Fibroblast of lung (primary cell): ENCODE results near the gene CD79B. TPM values are rescaled to one million over a fixed set of nuclear protein-coding genes. Genes with fewer than 3 reads are reported as not detected.
A peak's percentile ranks its signal among the peaks of the same experiment; 100 is the strongest.

Experiments used
- DNase-seq, 2 donors: peaks; one replicate each; pipeline versions ENCODE4 v3.0.0 to v3.0.0-alpha.2; 2010; ENCODE audit warnings: low read depth in 2 of 2
- H2AFZ ChIP-seq: 2 replicates; pipeline ENCODE4 v1.5.1; 2012; ENCODE audit warnings: low read length, control low read depth, inconsistent platforms
- H3K27ac ChIP-seq: 2 replicates; pipeline ENCODE4 v1.5.1; 2011; ENCODE audit warnings: low read length, control low read depth; ENCODE audit not compliant: insufficient read depth
- H3K27me3 ChIP-seq: 2 replicates; pipeline ENCODE4 v1.5.1; 2011; ENCODE audit warnings: mild to moderate bottlenecking, low read length; ENCODE audit not compliant: control insufficient read depth, insufficient read depth
- H3K36me3 ChIP-seq: 2 replicates; pipeline ENCODE4 v1.5.1; 2011; ENCODE audit warnings: low read length; ENCODE audit not compliant: control insufficient read depth, insufficient read depth
- H3K4me1 ChIP-seq: 2 replicates; pipeline ENCODE4 v1.5.1; 2011; ENCODE audit warnings: low read length; ENCODE audit not compliant: control insufficient read depth, insufficient read depth; ENCODE audit errors: extremely low read depth
- H3K4me2 ChIP-seq: 2 replicates; pipeline ENCODE4 v1.5.1; 2011; ENCODE audit warnings: low read length, control low read depth; ENCODE audit not compliant: insufficient read depth; ENCODE audit errors: extremely low read depth
- H3K4me3 ChIP-seq, 4 experiments: fragments of 200-600 bp in 1 of 4; sonication (generic) in 1 of 4; replicated peaks in 1 of 4; 2 replicates each; pipeline ENCODE4 v1.5.1; 2011 to 2016; ENCODE audit warnings: low read length in 4 of 4, low read depth in 3 of 4, mild to moderate bottlenecking in 3 of 4, control low read depth in 2 of 4, inconsistent platforms in 1 of 4, mixed read lengths in 1 of 4; ENCODE audit not compliant: insufficient read depth in 1 of 4; ENCODE audit errors: control extremely low read depth in 1 of 4
- H3K79me2 ChIP-seq: 2 replicates; pipeline ENCODE4 v1.5.1; 2012; ENCODE audit warnings: mild to moderate bottlenecking, low read length, inconsistent platforms; ENCODE audit not compliant: control insufficient read depth, insufficient read depth
- H3K9ac ChIP-seq: 2 replicates; pipeline ENCODE4 v1.5.1; 2011; ENCODE audit warnings: mild to moderate bottlenecking, low read length, control low read depth; ENCODE audit not compliant: insufficient read depth
- H3K9me3 ChIP-seq: 2 replicates; pipeline ENCODE4 v1.5.1; 2012; ENCODE audit warnings: low read depth, low read length; ENCODE audit not compliant: control insufficient read depth, insufficient read depth
- H4K20me1 ChIP-seq: 2 replicates; pipeline ENCODE4 v1.5.1; 2011; ENCODE audit warnings: low read length; ENCODE audit not compliant: control insufficient read depth, insufficient read depth; ENCODE audit errors: extremely low read depth
- CTCF ChIP-seq, 2 donors: IDR thresholded peaks in 1 of 2; conservative IDR thresholded peaks in 1 of 2; 1 replicate in 1 of 2; 2 replicates in 1 of 2; pipeline ENCODE4 v1.5.1; 2011 to 2012; ENCODE audit warnings: low read length in 2 of 2, control low read depth in 1 of 2, inconsistent platforms in 1 of 2, low read depth in 1 of 2, mild to moderate bottlenecking in 1 of 2
- EZH2 ChIP-seq: IDR thresholded peaks from 2 replicates; pipeline ENCODE4 v1.5.1; 2012; ENCODE audit warnings: low read length, control low read depth, mild to moderate bottlenecking; ENCODE audit errors: missing control alignments
- polyA plus RNA-seq, 2 donors: library from polyadenylated mRNA; depleted of rRNA in 1 of 2; stranded (reverse) in 1 of 2; unstranded in 1 of 2; fragments of >200 nt; gene quantifications; 2 replicates each; pipeline ENCODE4 v1.2.1, GENCODE V29; 2011 to 2012; ENCODE audit warnings: missing spikeins in 1 of 2
- total RNA-seq: library from RNA; depleted of rRNA; stranded (reverse); fragments of >200 nt; gene quantifications from 2 replicates; pipeline ENCODE4 v1.2.1, GENCODE V29; 2014

Gene CD79B
- total and polyA plus RNA-seq, 2 donors (not counting 1 experiment from before 2014, with no cell fraction given), result 0.17 to 0.72 TPM

- DNase-seq, result no peak
- H3K36me3 ChIP-seq, result no peaks in the 10 kb centered on the region
- no peak overlapping the region for H3K4me2 ChIP-seq
- no peaks in the 10 kb centered on the region for H3K9me3 ChIP-seq
- no peaks in the 10 kb centered on the region for H4K20me1 ChIP-seq
- peaks cover 3% of the 10 kb centered on the region for H3K27me3 ChIP-seq
- no peak for TF ChIP-seq EZH2
- no peak for TF ChIP-seq CTCF (conservative IDR thresholded peaks at IDR 0.05 in 1 of 2, IDR thresholded peaks at IDR 0.05 in 1 of 2; ENCODE audit: low read depth in 1 of 2, low read length in 2 of 2)
- no peak overlapping the region for H3K4me3 ChIP-seq
- no peak overlapping the region for H3K27ac ChIP-seq
- no peak overlapping the region for H3K9ac ChIP-seq
- no peak overlapping the region for H2AFZ ChIP-seq
- no peaks in the 10 kb centered on the region for H3K79me2 ChIP-seq
- H3K4me1 ChIP-seq, result no peaks in the 10 kb centered on the region
These were observed 17.7 kb downstream of the CD79B start for GRCh38 chr17:63914471-63914870.

- Histone ChIP-seq H3K27ac (no peak overlapping the region), H3K4me2 (no peak overlapping the region), H2AFZ (no peak overlapping the region), H3K4me1 (no peaks in the 10 kb centered on the region), H3K79me2 (no peaks in the 10 kb centered on the region), H3K9me3 (no peaks in the 10 kb centered on the region), H3K9ac (no peak overlapping the region), H3K4me3 (no peak overlapping the region), H4K20me1 (no peaks in the 10 kb centered on the region), H3K36me3 (no peaks in the 10 kb centered on the region), H3K27me3 (peaks cover 3% of the 10 kb centered on the region)
- TF ChIP-seq CTCF (conservative IDR thresholded peaks at IDR 0.05 in 1 of 2, IDR thresholded peaks at IDR 0.05 in 1 of 2; ENCODE audit: low read depth in 1 of 2, low read length in 2 of 2) (peak; percentile 57 to 72), EZH2 (no peak)
- peak; percentile 4 to 5 for DNase-seq
These were observed 20.5 kb downstream of the CD79B start for GRCh38 chr17:63911657-63912100.

- H3K4me2 ChIP-seq, result no peak within 1 kb of the TSS
- TF ChIP-seq EZH2 (no peak), CTCF (conservative IDR thresholded peaks at IDR 0.05 in 1 of 2, IDR thresholded peaks at IDR 0.05 in 1 of 2; ENCODE audit: low read depth in 1 of 2, low read length in 2 of 2) (no peak)
These were observed 21.0 kb downstream of the CD79B start, which contains the start of gene CSHL1 for GRCh38 chr17:63911041-63911635. CSHL1 (minus strand) TSS chr17:63911258; CDS start chr17:63911196, 62 bp downstream.

More at GRCh38 chr17:63911041-63911635, 21.0 kb downstream of the CD79B start, which contains the start of gene CSHL1:
- no peak within 1 kb of the TSS for H3K4me3 ChIP-seq
- no peaks in the 10 kb centered on the region for H3K9me3 ChIP-seq
- H2AFZ ChIP-seq, result no peak within 1 kb of the TSS
- H3K27me3 ChIP-seq, result peaks cover 3% of the 10 kb centered on the region
- H3K27ac ChIP-seq, result no peak within 1 kb of the TSS
- H3K79me2 ChIP-seq, result no peaks in the 10 kb centered on the region
- H3K36me3 ChIP-seq, result no peaks in the 10 kb centered on the region
- H4K20me1 ChIP-seq, result no peaks in the 10 kb centered on the region
- no peak within 1 kb of the TSS for H3K9ac ChIP-seq
- DNase-seq, result no peak
- H3K4me1 ChIP-seq, result no peaks in the 10 kb centered on the region
